ENCODE results near the gene ATAD3C. TPM values are rescaled to one million over a fixed set of nuclear protein-coding genes. Genes with fewer than 3 reads are reported as not detected.
"Not testable (repeated sequence)": the region's sequence is repeated elsewhere in the genome, so short reads cannot be mapped to it uniquely, and the experiment has no call there.

Gene ATAD3C
- total RNA-seq, 2 donors from 2014 or later, result 1.4 to 2.1 TPM

DNA sequence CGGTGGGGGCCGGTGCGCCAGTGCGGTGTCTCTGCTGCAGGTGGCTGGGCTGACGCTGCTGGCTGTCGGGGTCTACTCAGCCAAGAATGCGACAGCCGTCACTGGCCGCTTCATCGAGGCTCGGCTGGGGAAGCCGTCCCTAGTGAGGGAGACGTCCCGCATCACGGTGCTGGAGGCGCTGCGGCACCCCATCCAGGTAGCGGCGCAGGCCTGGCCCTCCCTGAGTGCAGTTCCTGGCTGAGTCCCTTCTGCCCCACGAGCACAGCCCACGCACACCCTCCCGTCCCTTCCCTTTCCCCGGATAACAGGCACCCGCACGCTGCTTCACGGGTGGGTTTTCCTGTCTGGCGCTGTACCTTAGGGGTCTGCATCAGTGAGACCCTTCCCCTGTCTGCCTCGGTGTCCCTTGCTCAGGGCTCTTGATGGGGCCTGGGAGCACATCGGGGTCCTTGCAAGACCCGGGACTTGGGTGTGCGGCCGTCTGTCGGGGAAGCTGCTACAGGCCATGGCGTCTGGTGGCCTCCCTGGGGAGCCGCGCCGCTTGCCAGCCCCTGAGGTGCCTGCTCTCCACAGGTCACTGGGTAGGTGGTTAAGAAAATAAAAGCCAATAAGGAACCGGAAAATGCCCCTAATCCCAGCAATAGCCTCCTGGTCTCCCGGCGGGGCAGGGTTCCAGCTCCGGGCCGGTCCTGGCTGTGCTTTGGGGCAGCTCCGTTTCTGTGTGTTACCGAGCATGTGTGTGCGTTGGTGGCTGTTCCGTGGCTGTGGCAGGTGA, 35.7 kb downstream of the ATAD3C start:
- H3K27me3 Mint-ChIP-seq; H3K9me3 Mint-ChIP-seq; ATAC-seq (replicated peaks); H3K27ac Mint-ChIP-seq; H3K4me1 Mint-ChIP-seq; H3K4me3 Mint-ChIP-seq: not testable (repeated sequence)
- peaks cover 63% of the 10 kb centered on the region for H3K36me3 Mint-ChIP-seq (ENCODE audit: low read depth)

- not testable (repeated sequence) for ATAC-seq (replicated peaks); H3K27ac Mint-ChIP-seq; H3K9me3 Mint-ChIP-seq; H3K4me3 Mint-ChIP-seq; H3K27me3 Mint-ChIP-seq; H3K4me1 Mint-ChIP-seq
- peaks cover 63% of the 10 kb centered on the region for H3K36me3 Mint-ChIP-seq (ENCODE audit: low read depth)
Observed at GRCh38 chr1:1485755-1486317, 36.3 kb downstream of the ATAD3C start.

GRCh38 chr1:1487701-1488100, 38.2 kb downstream of the ATAD3C start:
- no peaks in the 10 kb centered on the region for H3K27me3 Mint-ChIP-seq
- no peak for ATAC-seq (replicated peaks)
- no peaks in the 10 kb centered on the region for H3K9me3 Mint-ChIP-seq
- no peaks in the 10 kb centered on the region for H3K4me1 Mint-ChIP-seq
- H3K27ac Mint-ChIP-seq, result no peak overlapping the region
- H3K4me3 Mint-ChIP-seq, result no peak overlapping the region
- peaks cover 71% of the 10 kb centered on the region for H3K36me3 Mint-ChIP-seq (ENCODE audit: low read depth)

GRCh38 chr1:1489231-1489630, 39.7 kb downstream of the ATAD3C start:
- Mint-ChIP-seq H3K27me3 (no peaks in the 10 kb centered on the region), H3K27ac (no peak overlapping the region), H3K4me1 (no peaks in the 10 kb centered on the region), H3K9me3 (no peaks in the 10 kb centered on the region), H3K36me3 (ENCODE audit: low read depth) (peaks cover 69% of the 10 kb centered on the region), H3K4me3 (no peak overlapping the region)
- no peak for ATAC-seq (replicated peaks)

GRCh38 chr1:1489861-1490260, 40.4 kb downstream of the ATAD3C start:
- peaks cover 65% of the 10 kb centered on the region for H3K36me3 Mint-ChIP-seq (ENCODE audit: low read depth)
- H3K9me3 Mint-ChIP-seq, result no peaks in the 10 kb centered on the region
- no peak overlapping the region for H3K4me3 Mint-ChIP-seq
- H3K27ac Mint-ChIP-seq, result no peak overlapping the region
- no peaks in the 10 kb centered on the region for H3K4me1 Mint-ChIP-seq
- no peak for ATAC-seq (replicated peaks)
- H3K27me3 Mint-ChIP-seq, result no peaks in the 10 kb centered on the region

DNA sequence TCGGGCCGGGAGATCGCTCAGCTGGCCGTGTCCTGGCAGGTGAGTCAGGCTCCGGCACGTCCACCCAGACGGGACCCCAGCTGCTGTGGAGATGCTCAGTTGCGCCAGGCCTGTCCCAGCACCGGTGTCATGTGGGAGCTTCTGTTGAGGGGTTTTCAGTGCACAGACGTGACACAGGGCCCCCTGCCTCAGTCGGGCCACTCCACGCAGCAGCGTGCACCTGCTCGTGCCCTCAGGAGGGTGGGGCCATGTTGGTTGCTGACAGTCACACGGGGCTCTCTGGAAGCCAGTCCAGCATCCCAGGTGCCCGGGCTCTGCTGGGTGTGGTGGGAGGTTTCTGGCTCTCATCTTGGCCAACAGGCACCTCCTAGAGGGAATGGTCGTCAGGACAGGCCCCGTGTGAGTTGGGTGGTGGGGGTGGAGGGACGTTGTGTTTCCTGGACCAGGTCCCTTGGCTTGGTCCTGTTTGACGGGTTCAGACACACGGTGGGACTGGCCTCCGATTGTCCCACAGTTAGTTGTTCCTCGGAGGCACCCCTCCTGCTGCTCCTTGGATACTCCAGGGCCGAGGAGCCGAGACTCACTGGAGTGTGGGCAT, 41.2 kb downstream of the ATAD3C start:
- H3K27me3 Mint-ChIP-seq, result no peaks in the 10 kb centered on the region
- no peaks in the 10 kb centered on the region for H3K9me3 Mint-ChIP-seq
- H3K4me1 Mint-ChIP-seq, result no peaks in the 10 kb centered on the region
- no peak overlapping the region for H3K4me3 Mint-ChIP-seq
- H3K36me3 Mint-ChIP-seq (ENCODE audit: low read depth), result peaks cover 65% of the 10 kb centered on the region
- no peak for ATAC-seq (replicated peaks)
- no peak overlapping the region for H3K27ac Mint-ChIP-seq

DNA sequence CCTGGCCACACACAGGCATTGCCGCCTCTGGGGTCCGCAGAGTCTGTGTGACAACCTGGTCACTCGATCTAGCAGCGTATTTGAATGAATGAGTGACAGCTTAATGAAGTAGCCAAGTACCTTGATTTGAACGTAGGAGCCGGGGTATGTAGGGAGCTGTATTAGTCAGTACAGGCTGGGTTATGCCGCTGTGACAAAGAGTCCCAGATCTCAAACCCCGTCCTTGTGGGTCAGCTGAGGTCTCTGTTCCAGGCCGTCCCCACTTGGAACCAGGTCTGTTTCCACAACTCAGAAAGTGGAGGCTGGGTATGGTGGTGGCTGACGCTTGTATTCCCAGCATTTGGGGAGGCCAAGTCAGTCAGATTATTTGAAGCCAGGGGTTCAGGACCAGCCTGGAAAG, 42.1 kb downstream of the ATAD3C start:
- peaks cover 65% of the 10 kb centered on the region for H3K36me3 Mint-ChIP-seq (ENCODE audit: low read depth)

DNA sequence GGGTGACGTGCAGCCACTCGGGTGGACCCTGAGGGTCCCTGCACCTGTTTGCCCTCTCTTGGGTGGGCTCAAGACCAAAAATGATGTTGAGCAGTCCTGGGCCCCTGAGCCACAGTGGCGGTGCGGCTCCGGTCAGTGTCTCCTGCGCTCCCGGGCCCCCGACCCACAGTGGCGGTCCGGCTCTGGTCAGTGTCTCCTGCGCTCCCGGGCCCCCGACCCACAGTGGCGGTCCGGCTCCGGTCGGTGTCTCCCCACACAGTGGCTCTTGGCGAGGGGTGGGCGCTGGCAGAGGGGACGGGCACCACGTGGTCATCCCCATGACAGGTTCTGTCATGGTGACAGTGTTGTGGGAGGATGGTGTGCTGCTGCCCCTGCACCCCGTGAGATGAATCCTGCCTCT, 44.8 kb downstream of the ATAD3C start:
- ATAC-seq (replicated peaks); H3K27ac Mint-ChIP-seq; H3K27me3 Mint-ChIP-seq; H3K4me3 Mint-ChIP-seq; H3K9me3 Mint-ChIP-seq; H3K4me1 Mint-ChIP-seq: not testable (repeated sequence)
- H3K36me3 Mint-ChIP-seq (ENCODE audit: low read depth), result peaks cover 47% of the 10 kb centered on the region

More for the DNA sequence above, 42.1 kb downstream of the ATAD3C start:
- H3K9me3 Mint-ChIP-seq, result no peaks in the 10 kb centered on the region
- no peak overlapping the region for H3K27ac Mint-ChIP-seq
- H3K4me3 Mint-ChIP-seq, result no peak overlapping the region
- ATAC-seq (replicated peaks), result no peak
- H3K27me3 Mint-ChIP-seq, result no peaks in the 10 kb centered on the region
- H3K4me1 Mint-ChIP-seq, result no peaks in the 10 kb centered on the region

DNA sequence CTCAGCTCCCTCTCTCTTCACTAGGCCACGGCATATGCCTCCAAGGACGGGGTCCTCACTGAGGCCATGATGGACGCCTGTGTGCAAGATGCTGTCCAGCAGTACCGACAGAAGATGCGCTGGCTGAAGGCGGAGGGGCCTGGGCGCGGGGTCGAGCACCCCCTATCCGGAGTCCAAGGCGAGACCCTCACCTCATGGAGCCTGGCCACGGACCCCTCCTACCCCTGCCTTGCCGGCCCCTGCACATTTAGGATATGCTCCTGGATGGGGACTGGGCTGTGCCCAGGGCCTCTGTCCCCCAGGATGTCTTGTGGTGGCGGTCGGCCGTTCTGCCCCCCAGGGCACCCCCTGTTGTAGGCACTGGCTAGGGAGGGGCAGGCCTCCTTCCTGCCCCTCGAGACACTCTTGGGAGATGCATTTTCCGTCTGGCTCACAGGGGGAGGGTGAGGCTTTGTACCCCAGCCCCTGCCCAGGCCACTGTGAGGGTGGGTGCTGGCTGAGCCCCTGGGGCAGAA, 46.0 kb downstream of the ATAD3C start:
- H3K4me3 Mint-ChIP-seq; H3K27ac Mint-ChIP-seq; H3K27me3 Mint-ChIP-seq; H3K9me3 Mint-ChIP-seq; ATAC-seq (replicated peaks); H3K4me1 Mint-ChIP-seq: not testable (repeated sequence)
- peaks cover 35% of the 10 kb centered on the region for H3K36me3 Mint-ChIP-seq (ENCODE audit: low read depth)

DNA sequence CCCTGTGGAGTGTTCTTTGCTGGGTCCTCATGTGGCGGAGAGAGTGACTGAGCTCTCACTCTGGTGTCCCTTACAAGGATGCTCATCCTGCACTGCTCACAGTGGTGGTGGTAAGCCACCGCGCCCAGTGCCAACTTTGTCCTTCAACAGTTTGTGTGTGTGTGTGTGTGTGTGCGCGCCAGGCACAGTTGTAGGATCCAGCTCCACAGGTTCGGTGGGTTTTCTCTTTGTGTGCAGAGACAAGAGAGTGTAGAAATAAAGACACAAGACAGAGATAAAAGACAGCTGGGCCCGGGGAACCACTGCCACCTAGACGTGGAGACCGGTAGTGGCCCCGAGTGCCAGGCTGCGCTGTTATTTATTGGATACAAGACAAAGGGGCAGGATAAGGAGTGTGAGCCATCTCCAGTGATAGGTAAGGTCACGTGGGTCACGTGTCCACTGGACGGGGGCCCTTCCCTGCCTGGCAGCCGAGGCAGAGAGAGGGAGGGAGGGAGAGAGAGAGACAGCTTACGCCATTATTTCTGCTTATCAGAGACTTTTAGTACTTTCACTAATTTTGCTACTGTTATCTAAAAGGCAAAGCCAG, 55.4 kb downstream of the ATAD3C start:
- H3K9me3 Mint-ChIP-seq; H3K27me3 Mint-ChIP-seq; H3K4me1 Mint-ChIP-seq; H3K36me3 Mint-ChIP-seq (ENCODE audit: low read depth): not testable (repeated sequence)
- peak overlapping the region; percentile 91 for H3K27ac Mint-ChIP-seq
- ATAC-seq (replicated peaks), result peak; percentile 76
- H3K4me3 Mint-ChIP-seq, result peak overlapping the region; percentile 80

- H3K36me3 Mint-ChIP-seq (ENCODE audit: low read depth); H3K9me3 Mint-ChIP-seq; H3K4me1 Mint-ChIP-seq; H3K27me3 Mint-ChIP-seq: not testable (repeated sequence)
- H3K27ac Mint-ChIP-seq, result peak overlapping the region; percentile 91
- H3K4me3 Mint-ChIP-seq, result peak overlapping the region; percentile 80
- peak; percentile 81 for ATAC-seq (replicated peaks)
Observed at GRCh38 chr1:1505366-1505798, 55.9 kb downstream of the ATAD3C start.

- Mint-ChIP-seq H3K4me3 (peak overlapping the region; percentile 80), H3K27ac (peak overlapping the region; percentile 91)
- ATAC-seq (replicated peaks); H3K36me3 Mint-ChIP-seq (ENCODE audit: low read depth); H3K9me3 Mint-ChIP-seq; H3K27me3 Mint-ChIP-seq; H3K4me1 Mint-ChIP-seq: not testable (repeated sequence)
Observed at GRCh38 chr1:1505801-1506200, 56.3 kb downstream of the ATAD3C start.

- peak overlapping the region; percentile 56 for H3K27ac Mint-ChIP-seq
- peaks cover 12% of the 10 kb centered on the region for H3K4me1 Mint-ChIP-seq
Observed at GRCh38 chr1:1507305-1507704, 57.8 kb downstream of the ATAD3C start.

DNA sequence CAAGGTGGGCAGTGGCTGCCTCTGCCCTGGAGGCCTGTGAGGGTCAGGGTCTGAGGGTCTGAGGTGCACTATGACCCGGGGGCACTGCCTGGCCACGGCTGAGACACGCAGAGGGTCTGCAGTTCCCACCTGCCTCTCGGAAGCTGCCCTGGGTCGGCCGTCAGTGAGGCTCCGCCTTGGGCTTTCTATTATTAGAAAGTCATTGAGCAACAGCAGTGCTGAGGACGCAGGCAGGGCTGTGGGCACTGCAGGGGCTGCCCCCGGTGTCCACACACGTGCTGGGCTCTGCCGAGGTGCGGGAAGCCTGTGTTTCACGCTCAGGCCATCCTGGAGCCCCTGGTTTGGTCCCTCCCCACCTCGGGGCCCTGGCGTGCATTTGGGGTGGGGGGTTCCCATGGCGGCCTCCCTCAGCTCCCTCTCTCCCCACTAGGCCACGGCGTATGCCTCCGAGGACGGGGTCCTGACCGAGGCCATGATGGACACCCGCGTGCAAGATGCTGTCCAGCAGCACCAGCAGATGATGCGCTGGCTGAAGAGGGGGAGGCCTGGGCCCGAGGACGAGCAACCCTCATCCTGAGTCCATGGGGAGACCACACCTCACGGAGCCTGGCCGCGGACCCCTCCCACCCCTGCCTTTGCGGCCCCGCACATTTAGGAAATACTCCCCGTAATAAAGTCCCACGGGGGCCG, 59.4 kb downstream of the ATAD3C start:
- not testable (repeated sequence) for H3K27me3 Mint-ChIP-seq; H3K36me3 Mint-ChIP-seq (ENCODE audit: low read depth); H3K9me3 Mint-ChIP-seq; H3K4me3 Mint-ChIP-seq; ATAC-seq (replicated peaks); H3K27ac Mint-ChIP-seq
- H3K4me1 Mint-ChIP-seq, result peaks cover 12% of the 10 kb centered on the region

More at GRCh38 chr1:1507305-1507704, 57.8 kb downstream of the ATAD3C start:
- Mint-ChIP-seq H3K4me3 (peak overlapping the region; percentile 80), H3K9me3 (no peaks in the 10 kb centered on the region), H3K36me3 (ENCODE audit: low read depth) (no peaks in the 10 kb centered on the region), H3K27me3 (no peaks in the 10 kb centered on the region)
- no peak for ATAC-seq (replicated peaks)
